Ascending aorta (tissue), 2 donors: ENCODE results near the gene MAGI3. TPM values are rescaled to one million over a fixed set of nuclear protein-coding genes. Genes with fewer than 3 reads are reported as not detected.

ENCODE experiments used
- DNase-seq, 2 donors: peaks; one replicate each; pipeline ENCODE4 v3.0.0-alpha.2; 2019; ENCODE audit warnings: low spot score in 2 of 2
- H3K27ac ChIP-seq, 2 donors: fragments of 200-600 bp; sonication (generic); one replicate each; pipeline ENCODE4 v1.5.1; 2016 to 2017; ENCODE audit warnings: mild to moderate bottlenecking in 1 of 2
- H3K27me3 ChIP-seq: fragments of 200-600 bp; sonication (generic); one replicate; pipeline ENCODE4 v1.5.1; 2017
- H3K36me3 ChIP-seq, 2 donors: fragments of 200-600 bp; sonication (generic); one replicate each; pipeline ENCODE4 v1.5.1; 2016
- H3K4me1 ChIP-seq, 2 donors: fragments of 200-600 bp; sonication (generic); one replicate each; pipeline ENCODE4 v1.5.1; 2016 to 2017; ENCODE audit warnings: mild to moderate bottlenecking in 1 of 2
- H3K4me3 ChIP-seq, 2 donors: fragments of 200-600 bp; sonication (generic); one replicate each; pipeline ENCODE4 v1.5.1; 2016 to 2017; ENCODE audit warnings: mild to moderate bottlenecking in 1 of 2
- H3K9me3 ChIP-seq, 2 donors: fragments of 200-600 bp; sonication (generic); one replicate each; pipeline ENCODE4 v1.5.1; 2016
- intact Hi-C: fragments of 100-400 bp; cut with DNase I; formaldehyde crosslinking; loops from one replicate; pipeline ENCODE4 v1.15.1; 2023
- total RNA-seq: library from RNA; depleted of rRNA; stranded (reverse); fragments of >200 nt; gene quantifications from one replicate; pipeline ENCODE4 v1.1.0, GENCODE V29; 2016
- TF ChIP-seq, protein P1 (sequence below), 3 experiments: fragments of 200-600 bp in 2 of 3; fragments of 450-650 bp in 1 of 3; sonication (generic) in 2 of 3; IDR thresholded peaks; one replicate each; pipeline ENCODE4 v1.5.1; 2016 to 2019; ENCODE audit warnings: antibody characterized with exemption in 3 of 3, mild to moderate bottlenecking in 1 of 3, moderate library complexity in 1 of 3

The MAGI3 gene
- total RNA-seq, 1 donor from 2014 or later = 14.9 TPM

DNA sequence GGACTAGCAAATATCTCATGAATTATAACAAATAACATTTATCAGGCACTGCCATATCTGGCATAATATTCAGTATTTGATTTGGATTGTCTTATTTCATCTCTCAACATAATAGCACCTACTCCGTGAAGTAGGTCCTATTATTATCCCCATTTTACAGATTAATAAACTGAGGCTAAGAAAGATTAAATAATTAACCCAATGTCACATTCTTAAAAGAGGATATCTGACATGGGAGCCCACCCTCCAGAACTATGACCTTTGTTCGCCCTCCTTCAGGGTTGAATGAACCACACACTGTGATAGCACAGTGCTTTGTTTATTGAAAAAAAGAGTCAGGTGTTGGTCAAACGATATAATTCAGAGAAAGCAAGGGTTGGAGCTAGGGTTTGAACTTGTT, 19.4 kb upstream of the MAGI3 start:
- no peaks in the 10 kb centered on the region for H3K27me3 ChIP-seq

GRCh38 chr1:113372546-113372945, 17.8 kb upstream of the MAGI3 start:
- Histone ChIP-seq H3K27me3 (no peaks in the 10 kb centered on the region), H3K4me1 (peaks cover 0 to 2% of the 10 kb centered on the region in 2 donors), H3K36me3 (no peaks in the 10 kb centered on the region), H3K9me3 (no peaks in the 10 kb centered on the region), H3K27ac (no peak overlapping the region), H3K4me3 (no peak overlapping the region)
- no peak for DNase-seq
- intact Hi-C loops = no loop called here
- TF ChIP-seq, protein P1, sequence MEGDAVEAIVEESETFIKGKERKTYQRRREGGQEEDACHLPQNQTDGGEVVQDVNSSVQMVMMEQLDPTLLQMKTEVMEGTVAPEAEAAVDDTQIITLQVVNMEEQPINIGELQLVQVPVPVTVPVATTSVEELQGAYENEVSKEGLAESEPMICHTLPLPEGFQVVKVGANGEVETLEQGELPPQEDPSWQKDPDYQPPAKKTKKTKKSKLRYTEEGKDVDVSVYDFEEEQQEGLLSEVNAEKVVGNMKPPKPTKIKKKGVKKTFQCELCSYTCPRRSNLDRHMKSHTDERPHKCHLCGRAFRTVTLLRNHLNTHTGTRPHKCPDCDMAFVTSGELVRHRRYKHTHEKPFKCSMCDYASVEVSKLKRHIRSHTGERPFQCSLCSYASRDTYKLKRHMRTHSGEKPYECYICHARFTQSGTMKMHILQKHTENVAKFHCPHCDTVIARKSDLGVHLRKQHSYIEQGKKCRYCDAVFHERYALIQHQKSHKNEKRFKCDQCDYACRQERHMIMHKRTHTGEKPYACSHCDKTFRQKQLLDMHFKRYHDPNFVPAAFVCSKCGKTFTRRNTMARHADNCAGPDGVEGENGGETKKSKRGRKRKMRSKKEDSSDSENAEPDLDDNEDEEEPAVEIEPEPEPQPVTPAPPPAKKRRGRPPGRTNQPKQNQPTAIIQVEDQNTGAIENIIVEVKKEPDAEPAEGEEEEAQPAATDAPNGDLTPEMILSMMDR (IDR thresholded peaks at IDR 0.05) = no peak

More for the DNA sequence above, 19.4 kb upstream of the MAGI3 start:
- no peak overlapping the region for H3K4me3 ChIP-seq
- H3K36me3 ChIP-seq = no peaks in the 10 kb centered on the region
- no peak overlapping the region for H3K27ac ChIP-seq
- intact Hi-C loops = no loop called here
- no peaks in the 10 kb centered on the region for H3K9me3 ChIP-seq
- no peak for DNase-seq
- peaks cover 0 to 2% of the 10 kb centered on the region in 2 donors for H3K4me1 ChIP-seq
- TF ChIP-seq, protein P1 (IDR thresholded peaks at IDR 0.05) = no peak

DNA sequence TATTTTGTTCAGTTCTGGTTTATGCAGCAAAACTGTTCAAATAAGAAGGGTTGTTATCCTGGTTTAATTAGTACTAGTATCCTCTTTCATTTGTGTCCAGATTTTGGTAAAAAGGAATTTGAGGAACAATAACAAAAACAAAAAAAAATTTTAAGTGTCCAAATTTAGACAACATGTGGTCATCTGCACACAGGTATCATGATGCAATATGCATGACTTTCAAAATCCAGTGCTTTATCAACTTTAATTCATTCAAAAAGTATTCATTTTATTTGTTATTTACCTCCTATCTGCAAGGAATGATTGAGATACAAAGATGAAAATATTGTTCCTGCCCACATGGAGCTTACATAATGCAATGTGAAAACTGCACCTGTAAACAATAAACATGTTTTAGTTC, 16.7 kb upstream of the MAGI3 start:
- peaks cover 0 to 2% of the 10 kb centered on the region in 2 donors for H3K4me1 ChIP-seq
- H3K27ac ChIP-seq = no peak overlapping the region
- H3K27me3 ChIP-seq = no peaks in the 10 kb centered on the region
- H3K4me3 ChIP-seq = no peak overlapping the region
- H3K36me3 ChIP-seq = no peaks in the 10 kb centered on the region
- no peaks in the 10 kb centered on the region for H3K9me3 ChIP-seq
- intact Hi-C loops = no loop called here
- no peak for DNase-seq
- TF ChIP-seq, protein P1 (IDR thresholded peaks at IDR 0.05) = no peak

DNA sequence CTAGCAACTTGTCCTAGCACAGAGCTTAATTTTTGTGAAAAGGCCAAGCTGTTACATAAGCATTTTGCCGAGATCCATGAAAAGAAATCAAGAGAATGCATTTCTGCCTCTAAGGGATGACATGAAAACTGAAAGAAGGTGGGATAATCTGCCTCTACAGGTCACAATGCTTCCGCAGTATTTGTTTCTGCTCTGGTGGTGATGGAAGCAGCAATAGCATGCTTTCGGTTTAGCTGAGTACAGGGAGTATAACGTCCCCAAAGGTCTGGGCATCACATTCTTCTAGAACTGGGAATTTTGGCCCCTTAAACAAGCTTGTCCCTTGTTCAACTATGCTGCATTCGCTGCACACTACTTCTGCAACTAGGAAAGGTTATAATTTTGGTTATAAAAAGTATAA, 14.4 kb upstream of the MAGI3 start:
- H3K27ac ChIP-seq = no peak overlapping the region
- TF ChIP-seq, protein P1 (IDR thresholded peaks at IDR 0.05) = no peak
- H3K9me3 ChIP-seq = no peaks in the 10 kb centered on the region
- intact Hi-C loops = no loop called here
- H3K36me3 ChIP-seq = no peaks in the 10 kb centered on the region
- no peak for DNase-seq
- no peaks in the 10 kb centered on the region for H3K27me3 ChIP-seq
- H3K4me1 ChIP-seq = peaks cover 0 to 2% of the 10 kb centered on the region in 2 donors
- H3K4me3 ChIP-seq = peak overlapping the region; percentile 45 to 49

DNA sequence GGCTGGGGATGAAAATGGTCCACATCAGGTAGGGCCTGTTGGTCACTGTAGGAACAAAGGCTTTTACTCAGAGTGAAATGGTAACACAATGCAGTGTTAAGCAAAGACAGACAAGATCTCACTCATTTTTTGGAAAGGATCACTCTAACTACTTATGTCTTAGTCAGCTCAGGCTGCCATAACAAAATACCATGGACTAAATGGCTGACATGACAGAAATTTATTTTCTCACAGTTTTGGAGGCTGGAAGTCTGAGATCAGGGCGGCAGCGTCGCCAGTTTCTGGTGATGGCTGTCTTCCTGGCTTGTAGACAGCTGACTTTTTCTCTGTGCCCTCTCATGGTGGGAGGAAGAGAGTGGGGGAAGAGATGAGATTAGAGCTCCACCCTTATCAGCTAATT, 10.2 kb upstream of the MAGI3 start:
- intact Hi-C loops = no loop called here
- DNase-seq = no peak
- Histone ChIP-seq H3K27me3 (no peaks in the 10 kb centered on the region), H3K36me3 (no peaks in the 10 kb centered on the region), H3K4me1 (peaks cover 0 to 2% of the 10 kb centered on the region in 2 donors), H3K4me3 (no peak overlapping the region), H3K9me3 (no peaks in the 10 kb centered on the region), H3K27ac (no peak overlapping the region)
- TF ChIP-seq, protein P1 (IDR thresholded peaks at IDR 0.05) = no peak
